ENCODE data around the gene ACAP3. TPM values are rescaled to one million over a fixed set of nuclear protein-coding genes. Genes with fewer than 3 reads are reported as not detected.

The ACAP3 gene, protein sequence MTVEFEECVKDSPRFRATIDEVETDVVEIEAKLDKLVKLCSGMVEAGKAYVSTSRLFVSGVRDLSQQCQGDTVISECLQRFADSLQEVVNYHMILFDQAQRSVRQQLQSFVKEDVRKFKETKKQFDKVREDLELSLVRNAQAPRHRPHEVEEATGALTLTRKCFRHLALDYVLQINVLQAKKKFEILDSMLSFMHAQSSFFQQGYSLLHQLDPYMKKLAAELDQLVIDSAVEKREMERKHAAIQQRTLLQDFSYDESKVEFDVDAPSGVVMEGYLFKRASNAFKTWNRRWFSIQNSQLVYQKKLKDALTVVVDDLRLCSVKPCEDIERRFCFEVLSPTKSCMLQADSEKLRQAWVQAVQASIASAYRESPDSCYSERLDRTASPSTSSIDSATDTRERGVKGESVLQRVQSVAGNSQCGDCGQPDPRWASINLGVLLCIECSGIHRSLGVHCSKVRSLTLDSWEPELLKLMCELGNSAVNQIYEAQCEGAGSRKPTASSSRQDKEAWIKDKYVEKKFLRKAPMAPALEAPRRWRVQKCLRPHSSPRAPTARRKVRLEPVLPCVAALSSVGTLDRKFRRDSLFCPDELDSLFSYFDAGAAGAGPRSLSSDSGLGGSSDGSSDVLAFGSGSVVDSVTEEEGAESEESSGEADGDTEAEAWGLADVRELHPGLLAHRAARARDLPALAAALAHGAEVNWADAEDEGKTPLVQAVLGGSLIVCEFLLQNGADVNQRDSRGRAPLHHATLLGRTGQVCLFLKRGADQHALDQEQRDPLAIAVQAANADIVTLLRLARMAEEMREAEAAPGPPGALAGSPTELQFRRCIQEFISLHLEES
- 39.0 and 43.0 TPM in 2 replicates for total RNA-seq
- 27.8 and 41.3 TPM in 2 replicates for polyA plus RNA-seq
- polyA plus RNA-seq (2011; cell fraction: cytosol; rRNA removed): 6.7 and 11.6 TPM in 2 replicates
- polyA plus RNA-seq (2011; cell fraction: nucleus; rRNA removed): 306 and 358 TPM in 2 replicates
- 25.5 and 29.9 TPM in 2 replicates for polyA plus RNA-seq (2012)
- polyA minus RNA-seq: 22.8 and 26.4 TPM in 2 replicates
- polyA minus RNA-seq (2011; cell fraction: cytosol; rRNA and poly(A)+ RNA removed): 29.8 TPM
- polyA minus RNA-seq (2011; cell fraction: nucleus; rRNA and poly(A)+ RNA removed): 33.4 and 58.9 TPM in 2 replicates
- Bru-seq, nascent RNA: percentile 41 among the genes with signal in this experiment
- percentile 80 among the genes with signal in this experiment for BruChase-seq, experiment 1, labeled RNA remaining after a 6-hour chase
- BruChase-seq, experiment 2, labeled RNA remaining after a 2-hour chase: percentile 65 among the genes with signal in this experiment
- long read RNA-seq, partial matches to known transcripts: 6 of 33 reads
- long read RNA-seq, other reads (novel, unspliced or antisense): 25 of 33 reads

- intact Hi-C loops (cut with micrococcal nuclease) (loop anchor here (1.0 to 5.0 kb wide), 5 partner anchors 17 to 186 kb away; partner anchors contain the start of genes AURKAIP1, CPTP, INTS11 and UBE2J2), dilution Hi-C loops (cut with MboI; ENCODE audit: extremely low pct_ligation_motif_present, low sequenced_read_pairs) (no loop called here)
- DNase-seq (ENCODE audit: low read depth, low spot score): peak; percentile 80
- peak; percentile 71 for FAIRE-seq
- Histone ChIP-seq H3K4me2 (ENCODE audit: insufficient read depth, low read length) (peak within 1 kb of the TSS; percentile 45), H3K9me3 (replicated peaks; ENCODE audit: control insufficient read depth, insufficient read depth, low read length) (no peaks in the 10 kb centered on the region), H3K9me1 (replicated peaks; ENCODE audit: control insufficient read depth, extremely low read depth, insufficient read depth, low read length) (no peaks in the 10 kb centered on the region), H2AFZ (ENCODE audit: low read depth, low read length) (peak within 1 kb of the TSS; percentile 68), H3K79me2 (ENCODE audit: control insufficient read depth, insufficient read depth, low read length) (no peaks in the 10 kb centered on the region), H3K36me3 (ENCODE audit: control insufficient read depth in 2 of 2, extremely low read depth in 1 of 2, insufficient read depth in 2 of 2, low read length in 2 of 2) (peaks cover 0 to 22% of the 10 kb centered on the region in 2 experiments), H3K27me3 (ENCODE audit: control insufficient read depth in 2 of 2, insufficient read depth in 2 of 2, low read length in 2 of 2) (no peaks in the 10 kb centered on the region), H3K4me3 (replicated peaks in 1 of 3; ENCODE audit: insufficient read depth in 1 of 3, low read depth in 1 of 3, low read length in 3 of 3) (peak within 1 kb of the TSS; percentile 56 to 94 (median 66)), H3K27ac (ENCODE audit: insufficient read depth, low read depth, low read length) (peak within 1 kb of the TSS; percentile 65), H3K9ac (replicated peaks; ENCODE audit: extremely low read depth, insufficient read depth, low read length) (peak within 1 kb of the TSS; percentile 73), H4K20me1 (replicated peaks; ENCODE audit: control insufficient read depth, extremely low read depth, insufficient read depth, low read length) (no peaks in the 10 kb centered on the region), H3K4me1 (ENCODE audit: control insufficient read depth, extremely low read depth, insufficient read depth, low read length) (peaks cover 15% of the 10 kb centered on the region)
- no TSS peak for BruUV-seq (replicated peaks)
- CTCF ChIA-PET: no interaction called here
- POLR2A ChIA-PET: no interaction called here
- peak; percentile 44 for TF ChIP-seq POLR2A (IDR thresholded peaks at IDR 0.05; ENCODE audit: low read depth, low read length)
- no peak for TF ChIP-seq EZH2 (IDR thresholded peaks at IDR 0.05; ENCODE audit: borderline replicate concordance, low read depth, low read length, severe bottlenecking)
- TF ChIP-seq MYC (IDR thresholded peaks at IDR 0.05; ENCODE audit: low read depth, low read length): no peak
- TF ChIP-seq MAX (IDR thresholded peaks at IDR 0.05; ENCODE audit: insufficient read depth, insufficient read length): no peak
- no peak for TF ChIP-seq JUN (IDR thresholded peaks at IDR 0.05; ENCODE audit: borderline replicate concordance, insufficient read depth, insufficient read length, low read depth)
- peak; percentile 76 for TF ChIP-seq POLR2AphosphoS5 (IDR thresholded peaks at IDR 0.05; ENCODE audit: insufficient read depth, low read depth, low read length)
- no peak for TF ChIP-seq GATA2 (IDR thresholded peaks at IDR 0.05; ENCODE audit: insufficient read depth, insufficient read length, low read depth, low read length)
- TF ChIP-seq FOS (IDR thresholded peaks at IDR 0.05; ENCODE audit: borderline replicate concordance, insufficient read depth, low read length): no peak
- TF ChIP-seq, protein P1, sequence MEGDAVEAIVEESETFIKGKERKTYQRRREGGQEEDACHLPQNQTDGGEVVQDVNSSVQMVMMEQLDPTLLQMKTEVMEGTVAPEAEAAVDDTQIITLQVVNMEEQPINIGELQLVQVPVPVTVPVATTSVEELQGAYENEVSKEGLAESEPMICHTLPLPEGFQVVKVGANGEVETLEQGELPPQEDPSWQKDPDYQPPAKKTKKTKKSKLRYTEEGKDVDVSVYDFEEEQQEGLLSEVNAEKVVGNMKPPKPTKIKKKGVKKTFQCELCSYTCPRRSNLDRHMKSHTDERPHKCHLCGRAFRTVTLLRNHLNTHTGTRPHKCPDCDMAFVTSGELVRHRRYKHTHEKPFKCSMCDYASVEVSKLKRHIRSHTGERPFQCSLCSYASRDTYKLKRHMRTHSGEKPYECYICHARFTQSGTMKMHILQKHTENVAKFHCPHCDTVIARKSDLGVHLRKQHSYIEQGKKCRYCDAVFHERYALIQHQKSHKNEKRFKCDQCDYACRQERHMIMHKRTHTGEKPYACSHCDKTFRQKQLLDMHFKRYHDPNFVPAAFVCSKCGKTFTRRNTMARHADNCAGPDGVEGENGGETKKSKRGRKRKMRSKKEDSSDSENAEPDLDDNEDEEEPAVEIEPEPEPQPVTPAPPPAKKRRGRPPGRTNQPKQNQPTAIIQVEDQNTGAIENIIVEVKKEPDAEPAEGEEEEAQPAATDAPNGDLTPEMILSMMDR (IDR thresholded peaks at IDR 0.05; ENCODE audit: extremely low read depth in 1 of 2, insufficient read depth in 1 of 2, low read depth in 1 of 2, low read length in 2 of 2): no peak
Measured at GRCh38 chr1:1307923-1308755, at the start of gene ACAP3, which contains the start of gene PUSL1. Gene ACAP3 (minus strand): TSS chr1:1307930. CDS start chr1:1307815, 115 bp downstream. Gene PUSL1 (plus strand): TSS chr1:1308597. CDS start chr1:1308644, 47 bp downstream.

Measured in endothelial cell of umbilical vein (primary cell).